HS-27A (cell line): ENCODE data around the gene TAF6.

Source experiments
- DNase-seq: peaks from one replicate; pipeline ENCODE4 v3.0.0-alpha.2; 2012; ENCODE audit warnings: low read depth, missing footprints

TAF6 gene

DNA sequence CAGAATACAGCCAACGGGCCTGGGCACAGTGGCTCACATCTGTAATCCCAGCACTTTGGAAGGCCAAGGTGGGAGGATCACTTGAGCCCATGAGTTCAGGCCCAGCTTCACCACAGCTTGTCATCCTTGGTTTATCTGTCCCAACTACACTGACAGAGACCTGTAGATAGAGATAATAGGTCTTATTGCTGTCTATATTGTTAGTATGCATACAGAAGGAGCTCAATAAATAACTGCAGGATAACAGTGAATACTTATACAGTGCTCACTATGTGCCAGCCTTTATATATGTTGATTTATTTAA is 1.5 kb upstream of the TAF6 start:
- no peak for DNase-seq

DNA sequence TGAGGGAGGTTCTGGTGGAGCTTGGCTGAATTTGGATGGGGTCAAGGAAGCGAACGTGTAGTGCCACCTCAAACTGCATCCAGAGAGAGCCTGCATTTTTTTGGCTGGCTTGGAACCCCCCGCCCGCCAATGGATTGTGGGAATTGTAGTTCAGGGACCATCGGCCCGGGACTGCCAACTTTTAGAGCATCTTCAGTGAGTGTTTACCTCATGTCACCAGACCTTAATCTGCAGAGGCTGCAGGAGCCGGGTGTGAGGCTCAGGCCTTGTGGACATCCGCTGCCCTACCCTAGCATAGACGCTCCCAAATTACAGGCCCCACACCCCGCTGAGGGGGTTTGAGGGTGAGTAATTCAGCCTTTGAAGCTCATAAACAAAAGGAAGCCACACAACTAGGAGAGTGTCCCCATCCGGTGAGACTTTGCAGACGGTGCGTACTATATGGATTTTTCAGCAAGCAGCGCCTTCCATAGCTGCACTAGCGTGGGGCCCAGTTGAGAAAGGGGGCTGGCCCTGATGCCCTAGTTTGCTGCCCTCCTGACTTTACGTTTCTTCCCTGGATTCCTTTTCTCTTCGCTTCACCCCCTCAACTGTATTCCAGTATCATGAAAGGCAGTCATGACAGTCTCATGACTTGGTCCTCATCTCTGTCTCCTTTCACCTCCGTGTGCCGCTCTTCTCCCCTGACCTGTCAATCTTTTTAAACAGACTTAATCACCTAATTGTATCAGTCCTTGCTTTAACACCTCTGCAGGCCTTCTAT is 993 bp upstream of the TAF6 start:
- DNase-seq: no peak

DNA sequence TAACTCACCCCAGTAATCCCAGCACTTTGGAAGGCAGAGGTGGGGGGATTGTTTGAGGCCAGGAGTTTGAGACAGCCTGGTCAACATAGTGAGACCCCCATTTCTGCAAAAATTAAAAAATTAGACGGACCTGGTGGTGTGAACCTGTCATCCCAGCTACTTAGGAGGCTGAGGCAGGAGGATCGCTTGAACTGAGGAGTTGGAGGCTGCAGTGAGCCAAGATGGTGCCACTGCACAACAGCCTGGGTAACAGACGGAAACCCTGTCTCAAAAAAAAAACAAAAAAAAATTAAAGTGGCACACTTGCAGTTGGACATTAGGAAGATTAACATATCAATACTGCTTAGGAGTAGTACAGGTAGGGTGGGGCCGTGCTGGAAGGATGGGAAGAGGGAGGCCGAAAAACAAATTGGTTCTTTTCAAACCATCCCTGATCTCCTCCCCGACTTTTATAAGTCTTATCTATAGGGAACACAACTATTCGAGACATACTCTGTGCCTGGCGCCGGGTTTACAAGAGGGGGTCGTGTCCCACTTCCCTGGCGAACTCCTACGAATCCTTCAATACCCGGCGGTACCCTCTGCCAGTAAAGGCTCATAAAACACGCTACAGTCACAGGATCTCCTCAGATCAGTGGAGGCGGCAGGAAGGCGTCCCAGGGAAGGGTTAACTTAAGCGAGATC is 628 bp downstream of the TAF6 start:
- no peak for DNase-seq

DNA sequence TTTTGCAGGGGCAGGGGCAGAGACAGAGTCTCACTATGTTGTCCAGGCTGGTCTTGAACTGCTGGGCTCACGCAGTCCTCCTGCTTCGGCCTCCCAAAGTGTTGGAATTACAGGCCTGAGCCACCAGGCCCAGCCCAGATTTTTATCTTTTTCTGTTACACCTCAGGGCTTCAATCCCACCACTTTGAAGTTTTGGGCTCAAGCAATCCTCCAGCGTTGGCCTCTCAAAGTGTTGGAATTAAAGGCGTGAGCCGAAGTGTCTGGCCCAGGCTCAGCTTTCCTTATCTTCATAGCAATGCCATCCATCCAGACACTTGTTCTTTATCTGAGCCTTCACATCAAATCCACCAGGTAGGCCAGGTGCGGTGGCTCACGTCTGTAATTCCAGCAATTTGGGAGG is 4.1 kb downstream of the TAF6 start:
- no peak for DNase-seq

DNA sequence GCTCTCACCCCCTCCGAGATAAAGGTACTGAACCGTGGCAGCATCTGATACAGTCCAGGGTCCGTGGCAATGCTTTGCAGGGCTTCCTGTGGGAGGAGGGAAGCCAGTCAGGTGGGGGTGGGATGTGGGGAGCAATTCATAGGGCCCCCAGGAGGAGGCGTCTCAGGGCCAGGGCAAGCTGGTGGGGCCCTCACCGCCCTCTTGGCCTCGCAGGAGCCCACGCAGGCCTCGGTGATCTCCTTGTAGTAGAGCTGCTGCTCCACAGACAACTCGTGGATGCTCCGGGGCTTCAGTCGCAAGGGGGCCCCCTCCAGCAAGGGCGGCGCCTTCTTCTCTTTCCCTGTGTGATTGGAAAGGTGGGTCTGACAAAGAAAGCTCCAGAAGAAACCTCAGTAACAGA is 7.2 kb downstream of the TAF6 start:
- no peak for DNase-seq

DNA sequence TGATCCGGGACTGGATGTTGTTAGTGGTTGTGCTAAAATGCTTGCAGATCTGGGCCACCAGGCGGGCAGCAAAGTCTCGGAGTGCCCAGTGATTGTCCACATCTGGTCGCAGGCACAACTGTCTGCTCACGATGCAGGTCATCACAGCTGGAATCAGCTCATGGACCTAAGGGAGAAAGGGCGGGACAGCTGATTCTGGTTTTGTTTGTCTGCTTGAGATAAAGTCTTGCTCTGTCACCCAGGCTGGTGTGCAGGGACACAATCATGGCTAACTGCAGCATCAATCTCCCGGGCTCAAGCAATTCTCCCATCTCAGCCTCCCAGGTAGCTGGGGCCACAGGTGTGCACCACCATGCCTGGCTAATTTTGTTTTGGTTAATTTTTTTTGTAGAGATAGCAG is 8.0 kb downstream of the TAF6 start:
- no peak for DNase-seq

DNA sequence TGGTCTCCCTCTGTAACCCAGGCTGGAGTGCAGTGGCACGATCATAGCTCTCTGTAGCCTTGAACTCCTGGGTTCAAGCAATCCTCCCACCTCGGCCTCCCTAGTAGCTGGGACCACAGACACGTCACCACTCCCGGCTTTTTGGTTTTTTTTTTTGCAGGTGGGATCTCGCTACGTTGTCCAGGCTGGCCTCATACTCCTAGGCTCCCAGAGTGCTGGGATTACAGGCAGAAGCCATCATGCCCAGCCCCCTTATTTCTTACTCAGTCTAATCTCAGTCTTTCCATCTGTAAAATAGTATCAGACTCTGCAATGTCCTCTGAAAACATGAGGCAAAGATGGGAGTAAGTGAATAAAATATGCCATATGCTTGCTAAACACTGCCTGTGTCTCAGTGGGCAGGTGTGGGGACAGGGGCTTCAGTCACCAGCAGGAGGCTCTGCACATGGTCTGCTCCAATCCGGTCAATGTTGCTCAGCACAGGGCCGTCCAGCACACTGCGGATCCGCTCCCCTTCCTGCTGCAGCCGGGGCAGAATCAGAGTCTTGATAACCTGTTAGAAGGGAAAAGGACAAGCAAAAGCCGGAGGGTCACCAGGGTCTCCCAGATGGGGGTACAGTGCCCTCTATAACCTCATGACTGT is 9.5 kb downstream of the TAF6 start:
- no peak for DNase-seq

DNA sequence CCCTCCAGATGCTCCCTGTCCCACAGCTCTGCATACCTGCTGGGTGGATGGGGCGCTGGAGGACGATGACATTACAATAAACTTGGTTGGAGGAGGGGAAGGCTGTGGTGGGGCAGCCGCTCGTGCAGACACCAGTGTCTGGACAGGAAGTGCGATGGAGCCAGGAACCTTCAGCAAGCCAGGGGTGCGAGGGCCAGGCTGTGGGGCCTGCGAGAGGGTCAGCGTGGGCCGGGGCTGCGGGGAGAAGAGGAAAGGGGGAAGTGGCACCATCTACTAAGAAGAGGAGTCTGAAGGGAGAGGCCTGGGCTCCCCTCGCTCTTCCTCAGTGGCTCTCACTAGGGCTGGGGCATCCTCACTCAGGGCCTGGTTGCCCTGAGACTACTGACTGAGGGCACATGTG is 11.3 kb downstream of the TAF6 start:
- DNase-seq: no peak

DNA sequence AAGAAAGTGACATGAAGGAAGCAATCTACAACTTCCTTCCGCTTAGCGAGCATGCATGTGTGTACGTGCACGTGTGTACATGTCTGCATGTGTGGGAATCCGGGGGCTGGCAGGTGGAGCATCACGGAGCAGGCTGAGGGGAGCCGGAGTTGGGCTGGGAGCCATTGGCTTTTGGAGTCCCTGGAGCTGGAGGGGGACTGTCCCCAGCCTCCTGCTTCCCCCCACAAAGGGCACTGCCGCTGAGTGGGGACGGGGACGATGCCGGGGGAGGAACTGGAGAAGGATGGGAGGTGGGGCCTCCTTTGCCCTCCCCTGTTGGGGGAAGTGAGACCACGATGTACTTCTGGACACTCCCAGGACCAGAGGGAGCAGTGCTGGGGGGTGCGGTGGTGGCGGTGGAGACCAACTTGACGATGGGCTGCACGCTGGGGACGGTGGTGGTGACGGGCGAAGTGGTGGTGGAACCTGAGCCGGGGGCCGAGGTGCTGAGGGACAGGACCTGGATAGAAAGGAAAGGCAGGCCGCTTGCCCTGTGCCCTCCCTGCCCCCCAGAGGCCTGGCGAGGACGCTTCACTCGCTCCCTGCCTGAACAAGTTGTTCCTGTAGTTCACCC is 11.9 kb downstream of the TAF6 start:
- no peak for DNase-seq

DNA sequence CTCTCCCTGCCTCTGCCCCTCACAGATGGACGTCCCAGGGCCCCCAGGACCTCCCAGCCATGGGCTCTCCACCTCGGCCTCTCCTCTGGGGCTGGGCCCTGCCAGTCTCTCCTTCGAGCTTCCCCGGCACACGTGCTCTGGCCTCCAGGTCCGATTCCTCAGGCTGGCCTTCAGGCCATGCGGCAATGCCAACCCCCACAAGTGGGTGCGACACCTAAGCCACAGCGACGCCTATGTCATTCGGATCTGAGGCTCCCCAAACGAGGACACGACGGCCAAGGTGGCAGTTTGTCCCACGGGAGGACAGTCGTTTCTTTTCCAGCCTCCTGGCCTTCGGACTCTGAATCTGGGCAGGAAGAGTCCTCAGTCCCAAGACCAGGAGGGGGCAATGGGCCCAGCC is 12.5 kb downstream of the TAF6 start:
- no peak for DNase-seq

DNA sequence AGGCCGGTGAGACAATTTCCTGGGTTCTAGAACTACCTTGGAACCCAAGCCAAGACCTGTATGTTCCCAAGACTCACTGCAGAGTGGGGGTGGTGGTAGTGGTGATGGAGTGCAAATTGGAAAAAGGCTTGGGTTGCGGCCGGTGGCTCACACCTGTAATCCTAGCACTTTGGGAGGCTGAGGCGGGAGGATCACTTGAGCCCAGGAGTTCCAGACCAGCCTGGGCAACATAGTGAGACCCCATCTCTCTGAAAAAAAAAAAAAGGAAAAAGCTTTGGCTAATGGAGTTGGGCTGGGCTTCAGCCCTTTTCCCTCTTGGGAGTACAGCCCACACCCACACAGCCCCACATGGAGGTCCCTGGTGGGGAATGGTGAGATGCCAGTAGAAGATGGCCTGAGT is 13.6 kb downstream of the TAF6 start:
- no peak for DNase-seq

DNA sequence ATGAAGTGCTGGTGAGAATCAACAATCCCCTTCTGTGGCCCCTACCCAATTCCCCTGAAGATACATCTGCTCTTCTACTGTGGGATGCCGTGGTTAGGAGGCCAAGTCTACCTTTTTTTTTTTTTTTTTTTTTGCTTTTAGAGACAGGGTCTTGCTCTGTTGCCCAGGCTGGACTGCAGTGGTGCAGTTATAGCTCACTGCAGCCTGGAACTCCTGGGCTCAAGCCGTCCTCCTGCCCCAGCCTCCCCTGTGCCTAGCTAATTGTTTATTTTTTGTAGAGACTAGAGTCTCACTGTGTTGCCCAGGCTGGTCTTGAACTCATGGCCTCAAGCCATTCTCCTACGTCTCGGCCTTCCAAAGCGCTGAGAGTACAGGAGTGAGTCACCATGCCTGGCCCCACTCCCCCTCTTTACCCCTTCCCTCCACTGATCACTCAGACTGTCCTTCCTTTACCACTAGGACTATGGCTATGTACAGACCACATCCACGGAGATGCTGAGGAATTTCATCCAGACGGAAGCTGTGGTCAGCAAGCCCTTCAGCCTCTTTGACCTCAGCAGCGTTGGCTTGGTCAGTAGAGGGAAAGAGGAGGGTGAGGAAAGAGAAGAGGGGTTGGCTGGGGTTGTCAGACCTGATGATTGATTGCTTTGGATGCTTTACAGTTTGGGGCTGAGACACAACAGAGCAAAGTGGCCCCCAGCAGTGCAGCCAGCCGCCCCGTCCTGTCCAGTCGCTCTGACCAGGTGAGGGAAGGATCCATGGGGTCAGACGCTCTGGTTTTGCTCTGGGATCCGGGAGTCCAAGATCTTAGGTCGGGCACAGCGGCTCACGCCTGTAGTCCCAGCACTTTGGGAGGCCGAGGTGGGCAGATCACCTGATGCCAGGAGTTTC is 16.0 kb downstream of the TAF6 start:
- peak; percentile 87 for DNase-seq

DNA sequence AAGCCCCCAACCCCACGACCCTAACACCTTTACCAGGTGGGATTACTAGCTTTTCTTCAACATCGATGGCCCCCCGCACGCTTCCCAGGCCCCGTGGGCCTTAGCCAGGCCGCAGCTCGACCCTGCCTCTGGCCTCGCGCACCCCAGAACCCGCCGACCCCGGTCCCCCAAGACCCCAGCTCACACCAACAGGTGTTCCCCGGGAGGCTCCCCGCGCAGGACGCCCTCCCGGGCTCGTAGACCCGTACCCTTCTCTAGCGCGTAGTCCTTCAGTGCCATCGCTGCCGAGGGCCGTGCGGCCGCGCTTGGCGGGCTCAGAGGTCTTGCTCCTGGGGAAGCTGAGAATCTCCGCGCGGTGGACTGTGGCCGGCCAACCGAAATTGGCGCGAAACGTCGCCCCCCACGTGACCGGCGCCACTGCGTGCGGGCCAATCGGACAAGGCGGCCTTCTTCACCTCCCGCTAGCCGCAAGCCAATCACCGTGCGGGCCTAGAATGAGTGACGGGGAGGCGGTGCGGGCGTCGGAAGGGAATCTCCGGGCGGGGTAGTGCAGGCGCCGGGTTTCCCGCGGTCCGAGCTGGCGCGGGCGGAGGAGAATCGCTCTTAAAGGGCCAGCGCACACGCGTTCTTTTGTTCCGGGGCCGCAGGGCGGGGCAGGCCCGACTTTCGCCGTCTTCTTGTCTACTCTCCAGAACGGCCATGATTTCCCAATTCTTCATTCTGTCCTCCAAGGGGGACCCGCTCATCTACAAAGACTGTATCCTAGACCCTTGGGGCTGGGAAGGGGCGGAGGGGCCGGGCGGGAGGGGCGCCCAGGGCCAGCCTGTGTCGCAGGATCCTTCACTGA is 17.9 kb downstream of the TAF6 start, which contains the start of the genes AP4M1 and MCM7:
Gene AP4M1 (plus strand): TSS at position 628 of the 847 bp plus-strand sequence. CDS start 72 bp downstream, at position 700.
Gene MCM7 (minus strand): TSS at position 382 of the 847 bp plus-strand sequence. CDS start 103 bp downstream, at position 279.
- peak; percentile 77 for DNase-seq

DNA sequence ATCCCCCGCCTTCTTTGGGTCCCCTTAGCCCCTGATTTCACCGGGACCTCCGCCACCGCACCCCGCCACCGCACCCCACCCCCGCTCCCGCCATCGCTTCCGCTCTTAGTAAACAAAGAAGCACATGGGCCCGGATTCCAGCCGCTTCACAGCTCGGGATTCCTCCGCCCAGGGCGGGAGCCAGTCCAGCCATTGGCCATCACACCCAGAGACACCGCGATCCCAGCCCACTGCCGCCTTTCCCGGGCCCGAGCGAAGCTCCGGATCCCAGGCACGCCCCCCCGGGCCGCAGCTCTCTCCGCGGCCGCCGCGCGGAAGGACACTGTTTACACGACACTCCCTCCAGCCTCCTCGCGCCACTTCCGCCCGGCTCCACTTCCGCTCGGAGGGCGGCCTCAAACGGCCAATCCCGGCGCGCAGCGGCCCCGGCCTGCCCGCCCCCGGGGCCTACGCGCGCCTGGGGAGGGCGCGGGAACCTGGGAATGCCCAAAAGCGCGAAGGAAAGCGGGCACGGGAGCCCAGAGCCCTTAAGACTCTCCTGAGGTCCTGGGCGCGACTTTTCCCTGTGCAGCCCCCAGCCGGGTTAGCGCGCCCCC is 18.6 kb downstream of the TAF6 start:
- no peak for DNase-seq

DNA sequence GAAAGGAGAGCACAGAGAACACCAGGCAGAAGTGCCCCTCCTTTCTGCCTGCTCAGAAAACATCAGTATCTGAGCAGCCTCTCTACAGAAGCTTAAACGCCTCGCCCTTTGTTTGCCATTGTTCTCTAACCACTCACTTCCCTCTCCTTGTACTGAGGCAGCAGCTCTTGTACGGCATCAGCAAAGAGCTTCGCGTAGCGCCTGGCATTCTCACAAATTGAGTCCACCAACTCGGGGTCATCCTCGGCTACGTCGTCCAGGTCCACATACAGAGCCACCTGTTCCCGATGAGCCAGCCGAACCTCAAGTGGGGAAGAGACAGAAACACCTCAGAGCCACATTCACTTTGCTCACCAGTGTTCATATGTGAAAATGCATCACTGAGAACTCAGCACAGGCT is 19.7 kb downstream of the TAF6 start:
- DNase-seq: no peak

DNA sequence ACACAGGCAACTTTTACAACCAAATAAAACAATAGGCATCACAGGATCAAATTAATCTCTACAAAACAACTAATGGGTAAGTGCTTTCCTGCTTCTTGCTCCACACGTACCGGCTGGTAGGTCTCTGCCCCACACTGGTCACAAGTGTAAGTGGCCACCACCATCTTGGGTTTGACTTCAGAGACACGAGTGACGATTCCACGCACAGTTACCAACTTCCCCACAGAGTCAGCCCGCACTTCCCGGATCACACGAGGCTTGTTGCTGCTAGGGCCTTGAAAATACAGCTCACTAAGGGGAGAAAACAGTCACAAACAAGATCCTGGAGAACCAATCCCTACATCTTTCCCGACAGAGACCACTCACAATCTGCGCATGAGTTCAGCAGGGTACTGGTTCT is 20.2 kb downstream of the TAF6 start:
- DNase-seq: no peak

DNA sequence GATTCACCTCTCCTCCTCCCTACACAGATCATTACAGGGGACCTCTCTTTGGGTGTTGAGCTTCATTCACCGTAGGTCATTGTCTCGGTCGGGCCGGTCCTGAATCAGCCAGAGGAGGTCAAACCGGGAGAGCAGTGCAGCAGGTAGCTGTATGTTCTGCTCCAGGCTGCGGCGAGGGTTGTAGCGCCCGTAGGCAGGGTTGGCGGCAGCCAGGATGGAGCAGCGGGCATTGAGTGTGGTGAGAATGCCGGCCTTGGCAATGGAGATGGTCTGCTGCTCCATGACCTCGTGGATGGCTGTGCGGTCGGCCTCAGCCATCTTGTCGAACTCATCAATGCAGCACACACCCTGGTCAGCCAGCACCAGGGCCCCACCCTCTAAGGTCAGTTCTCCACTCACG is 23.5 kb downstream of the TAF6 start:
- no peak for DNase-seq

DNA sequence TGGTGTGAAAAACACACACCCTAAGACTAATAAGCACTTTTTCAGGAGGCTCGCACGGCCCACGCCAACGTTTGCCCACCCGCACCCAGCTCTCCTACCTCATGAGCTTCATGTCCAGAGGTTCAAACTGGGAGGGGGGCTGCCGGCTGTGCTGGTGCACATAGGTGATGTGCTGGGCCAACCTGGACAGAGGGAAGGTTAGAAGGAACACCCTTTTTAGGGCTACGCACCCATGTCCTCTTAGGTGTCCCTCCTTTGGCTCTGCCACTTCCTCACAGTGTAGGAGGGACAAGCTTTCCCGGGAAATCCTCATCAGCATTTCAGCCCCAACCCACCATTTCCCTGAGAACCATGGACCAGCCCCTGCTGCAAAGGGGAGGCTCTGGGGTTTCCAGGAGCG is 23.9 kb downstream of the TAF6 start:
- no peak for DNase-seq

DNA sequence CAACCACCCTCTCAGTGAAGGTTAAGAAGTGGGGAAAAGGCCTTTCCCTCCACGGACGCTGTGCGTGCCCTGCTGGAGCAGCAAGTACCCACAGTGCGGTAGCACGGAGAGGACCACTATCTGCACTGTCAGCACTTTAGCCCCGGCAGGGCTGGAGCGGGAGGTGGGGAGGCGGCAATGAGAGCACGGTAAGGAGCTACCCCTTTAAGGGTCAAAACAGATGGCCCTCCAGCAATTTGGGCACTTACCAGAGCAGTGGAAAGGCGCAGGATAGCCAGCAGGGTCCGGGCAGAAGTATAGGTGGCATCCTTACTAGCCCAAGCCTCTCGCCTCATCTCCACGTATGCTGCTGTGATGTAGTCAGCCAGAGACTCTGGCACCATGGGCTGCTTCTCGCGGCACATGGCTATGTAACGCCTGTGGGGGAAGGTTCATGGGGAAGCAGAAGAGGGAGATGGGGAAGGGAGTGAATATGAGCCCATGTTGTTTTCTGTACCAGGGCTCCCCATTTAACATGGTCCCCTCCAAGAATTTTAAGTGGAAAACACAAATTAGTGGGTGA is 25.2 kb downstream of the TAF6 start:
- DNase-seq: no peak

DNA sequence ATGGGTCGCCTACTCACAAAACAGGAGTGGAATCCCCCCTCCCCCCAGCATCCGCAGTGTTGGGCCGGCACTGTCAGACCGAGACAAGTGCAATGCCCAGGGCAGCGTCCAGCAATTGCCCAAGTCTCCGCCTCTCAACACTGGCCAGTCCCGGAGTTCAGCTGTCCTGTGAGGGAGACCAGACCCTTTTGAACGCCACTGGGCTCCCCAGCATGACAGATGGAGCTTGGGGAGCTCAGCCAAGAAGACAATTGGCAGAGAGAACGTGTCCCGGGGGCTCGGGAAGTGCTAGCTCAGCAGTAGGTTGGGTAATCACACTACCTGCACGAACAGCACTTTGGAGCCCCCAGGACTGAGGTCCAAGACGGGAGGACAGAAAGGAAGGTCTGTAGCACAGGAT is 25.7 kb downstream of the TAF6 start:
- no peak for DNase-seq
